ENCODE results near the gene C10orf90. TPM values are rescaled to one million over a fixed set of nuclear protein-coding genes. Genes with fewer than 3 reads are reported as not detected.

Gene C10orf90
- total and polyA plus RNA-seq, 2 donors (not counting 3 experiments of a cell fraction or from before 2014, with no cell fraction given): not detected

GRCh38 chr10:126558881-126559280 is 111.6 kb downstream of the C10orf90 start:
- Histone ChIP-seq H2AFZ (ENCODE audit: low read depth, low read length) (no peak overlapping the region), H3K9ac (replicated peaks; ENCODE audit: extremely low read depth, insufficient read depth, low read length) (no peak overlapping the region), H3K79me2 (ENCODE audit: control insufficient read depth, insufficient read depth, low read length) (no peaks in the 10 kb centered on the region), H3K4me3 (replicated peaks in 1 of 3; ENCODE audit: insufficient read depth in 1 of 3, low read depth in 1 of 3, low read length in 3 of 3) (no peak overlapping the region), H4K20me1 (replicated peaks; ENCODE audit: control insufficient read depth, extremely low read depth, insufficient read depth, low read length) (no peaks in the 10 kb centered on the region), H3K27me3 (ENCODE audit: control insufficient read depth in 2 of 2, insufficient read depth in 2 of 2, low read length in 2 of 2) (no peaks in the 10 kb centered on the region), H3K9me1 (replicated peaks; ENCODE audit: control insufficient read depth, extremely low read depth, insufficient read depth, low read length) (no peaks in the 10 kb centered on the region), H3K4me1 (ENCODE audit: control insufficient read depth, extremely low read depth, insufficient read depth, low read length) (no peaks in the 10 kb centered on the region), H3K4me2 (ENCODE audit: insufficient read depth, low read length) (no peak overlapping the region), H3K27ac (ENCODE audit: insufficient read depth, low read depth, low read length) (no peak overlapping the region), H3K36me3 (ENCODE audit: control insufficient read depth in 2 of 2, extremely low read depth in 1 of 2, insufficient read depth in 2 of 2, low read length in 2 of 2) (no peaks in the 10 kb centered on the region), H3K9me3 (replicated peaks; ENCODE audit: control insufficient read depth, insufficient read depth, low read length) (peaks cover 2% of the 10 kb centered on the region)
- intact Hi-C loops (cut with micrococcal nuclease) (no loop called here), dilution Hi-C loops (cut with MboI; ENCODE audit: extremely low pct_ligation_motif_present, low sequenced_read_pairs) (no loop called here)
- no TSS peak for BruUV-seq (replicated peaks)
- DNase-seq (ENCODE audit: low read depth, low spot score) (no peak), FAIRE-seq (no peak)
- ChIA-PET POLR2A (no interaction called here), CTCF (no interaction called here)
- TF ChIP-seq MYC (IDR thresholded peaks at IDR 0.05; ENCODE audit: low read depth, low read length) (no peak), GATA2 (IDR thresholded peaks at IDR 0.05; ENCODE audit: insufficient read depth, insufficient read length, low read depth, low read length) (no peak), CTCF (IDR thresholded peaks at IDR 0.05; ENCODE audit: extremely low read depth in 1 of 2, insufficient read depth in 1 of 2, low read depth in 1 of 2, low read length in 2 of 2) (no peak), POLR2A (IDR thresholded peaks at IDR 0.05; ENCODE audit: low read depth, low read length) (no peak), MAX (IDR thresholded peaks at IDR 0.05; ENCODE audit: insufficient read depth, insufficient read length) (no peak), JUN (IDR thresholded peaks at IDR 0.05; ENCODE audit: borderline replicate concordance, insufficient read depth, insufficient read length, low read depth) (no peak), FOS (IDR thresholded peaks at IDR 0.05; ENCODE audit: borderline replicate concordance, insufficient read depth, low read length) (no peak), POLR2AphosphoS5 (IDR thresholded peaks at IDR 0.05; ENCODE audit: insufficient read depth, low read depth, low read length) (no peak), EZH2 (IDR thresholded peaks at IDR 0.05; ENCODE audit: borderline replicate concordance, low read depth, low read length, severe bottlenecking) (no peak)
